SU-DHL-6 (cell line): ENCODE results near the gene MYO1D.

Experiments used
- H2AFZ ChIP-seq: fragments of 200-600 bp; sonication (generic); 2 replicates; pipeline ENCODE4 v1.6.1; 2014; ENCODE audit warnings: low read depth, mild to moderate bottlenecking, moderate library complexity, mixed read lengths, antibody characterized with exemption, low read length; ENCODE audit not compliant: severe bottlenecking
- H3F3A ChIP-seq: fragments of 200-600 bp; shearing (Covaris generic); 2 replicates; pipeline ENCODE4 v1.6.0; 2016; ENCODE audit warnings: antibody characterized with exemption, mild to moderate bottlenecking; ENCODE audit not compliant: insufficient read depth
- H3K27ac ChIP-seq: fragments of 200-600 bp; sonication (generic); 2 replicates; pipeline ENCODE4 v1.5.1; 2016; ENCODE audit warnings: low read depth, mild to moderate bottlenecking, low read length, moderate library complexity, mixed read lengths
- H3K27me3 ChIP-seq: fragments of 200-600 bp; sonication (generic), shearing (Covaris generic); 2 replicates; pipeline ENCODE4 v1.6.0; 2014; ENCODE audit warnings: mild to moderate bottlenecking, low read length
- H3K36me3 ChIP-seq: fragments of 200-600 bp; sonication (generic); 2 replicates; pipeline ENCODE4 v1.6.1; 2014; ENCODE audit warnings: mild to moderate bottlenecking, low read length, mixed read lengths
- H3K4me2 ChIP-seq: fragments of 300-600, 200-600 bp; shearing (Covaris generic), sonication (generic); 2 replicates; pipeline ENCODE4 v1.6.0; 2014; ENCODE audit warnings: low read length, low read depth, mild to moderate bottlenecking; ENCODE audit not compliant: poor library complexity, severe bottlenecking
- H3K4me3 ChIP-seq: fragments of 200-600 bp; sonication (generic); 2 replicates; pipeline ENCODE4 v1.5.1; 2014; ENCODE audit warnings: antibody characterized with exemption, low read length, mild to moderate bottlenecking, mixed read lengths; ENCODE audit not compliant: insufficient read depth, poor library complexity, severe bottlenecking
- H3K79me2 ChIP-seq: fragments of 200-600 bp; sonication (generic); 2 replicates; pipeline ENCODE4 v1.6.1; 2014; ENCODE audit warnings: mild to moderate bottlenecking, low read length, moderate library complexity; ENCODE audit not compliant: insufficient read depth
- H3K9ac ChIP-seq: fragments of 200-600 bp; sonication (generic); 2 replicates; pipeline ENCODE4 v1.7.0; 2014; ENCODE audit warnings: mild to moderate bottlenecking, low read length
- H3K9me2 ChIP-seq: fragments of 200-600 bp; sonication (generic); replicated peaks from 2 replicates; pipeline ENCODE4 v1.6.1; 2014; ENCODE audit warnings: low read length; ENCODE audit not compliant: insufficient read depth
- H3K9me3 ChIP-seq: fragments of 200-600 bp; sonication (generic); 2 replicates; pipeline ENCODE4 v1.6.1; 2014; ENCODE audit warnings: low read length, mixed read lengths; ENCODE audit not compliant: insufficient read depth
- H4K20me1 ChIP-seq: fragments of 200-600 bp; sonication (generic); 2 replicates; pipeline ENCODE4 v1.6.1; 2014; ENCODE audit warnings: low read depth, mild to moderate bottlenecking, antibody characterized with exemption, low read length, moderate library complexity, mixed read lengths
- CTCF ChIP-seq: fragments of 200-600 bp; sonication (generic); IDR thresholded peaks from one replicate; pipeline ENCODE4 v1.5.1; 2017; ENCODE audit warnings: antibody characterized with exemption, mild to moderate bottlenecking, low read length, moderate library complexity; ENCODE audit not compliant: insufficient read depth, poor library complexity, severe bottlenecking
- EZH2phosphoT487 ChIP-seq: fragments of 200-600 bp; sonication (generic), shearing (Covaris generic); conservative IDR thresholded peaks from 2 replicates; pipeline ENCODE4 v1.6.1; 2018; ENCODE audit warnings: mild to moderate bottlenecking, antibody characterized with exemption, low read length, moderate library complexity, mixed read lengths

The MYO1D gene

GRCh38 chr17:32567086-32567485, 309.8 kb downstream of the MYO1D start:
- Histone ChIP-seq H3K79me2 (no peaks in the 10 kb centered on the region), H3K27ac (no peak overlapping the region), H3K9me3 (no peaks in the 10 kb centered on the region), H3K4me2 (no peak overlapping the region), H3K4me3 (no peak overlapping the region), H3K36me3 (no peaks in the 10 kb centered on the region), H3K9me2 (no peaks in the 10 kb centered on the region), H4K20me1 (no peaks in the 10 kb centered on the region), H3K27me3 (no peaks in the 10 kb centered on the region), H3F3A (no peaks in the 10 kb centered on the region), H3K9ac (no peak overlapping the region), H2AFZ (no peak overlapping the region)
- TF ChIP-seq CTCF (no peak), EZH2phosphoT487 (no peak)

GRCh38 chr17:32566303-32566702, 310.6 kb downstream of the MYO1D start:
- H3K9ac ChIP-seq, result no peak overlapping the region
- no peaks in the 10 kb centered on the region for H3K36me3 ChIP-seq
- H3K27ac ChIP-seq, result no peak overlapping the region
- no peaks in the 10 kb centered on the region for H3F3A ChIP-seq
- no peaks in the 10 kb centered on the region for H3K9me2 ChIP-seq
- H3K27me3 ChIP-seq, result no peaks in the 10 kb centered on the region
- H3K79me2 ChIP-seq, result no peaks in the 10 kb centered on the region
- H3K9me3 ChIP-seq, result no peaks in the 10 kb centered on the region
- no peak overlapping the region for H3K4me3 ChIP-seq
- no peak overlapping the region for H2AFZ ChIP-seq
- H4K20me1 ChIP-seq, result no peaks in the 10 kb centered on the region
- H3K4me2 ChIP-seq, result no peak overlapping the region
- no peak for TF ChIP-seq EZH2phosphoT487
- no peak for TF ChIP-seq CTCF

- H2AFZ ChIP-seq, result no peak overlapping the region
- no peak for TF ChIP-seq CTCF
- TF ChIP-seq EZH2phosphoT487, result no peak
- H3K9ac ChIP-seq, result no peak overlapping the region
- no peak overlapping the region for H3K4me3 ChIP-seq
- H3K36me3 ChIP-seq, result no peaks in the 10 kb centered on the region
- H3K9me2 ChIP-seq, result no peaks in the 10 kb centered on the region
- H3K79me2 ChIP-seq, result no peaks in the 10 kb centered on the region
- H3F3A ChIP-seq, result no peaks in the 10 kb centered on the region
- no peaks in the 10 kb centered on the region for H4K20me1 ChIP-seq
- no peak overlapping the region for H3K27ac ChIP-seq
- H3K4me2 ChIP-seq, result no peak overlapping the region
- no peaks in the 10 kb centered on the region for H3K9me3 ChIP-seq
- H3K27me3 ChIP-seq, result no peaks in the 10 kb centered on the region
Observed at GRCh38 chr17:32565401-32565800, 311.5 kb downstream of the MYO1D start.

GRCh38 chr17:32564325-32564724, 312.6 kb downstream of the MYO1D start:
- no peaks in the 10 kb centered on the region for H3K27me3 ChIP-seq
- no peaks in the 10 kb centered on the region for H3K36me3 ChIP-seq
- H3K79me2 ChIP-seq, result no peaks in the 10 kb centered on the region
- no peak overlapping the region for H2AFZ ChIP-seq
- H3K27ac ChIP-seq, result no peak overlapping the region
- H3K4me3 ChIP-seq, result no peak overlapping the region
- H3K9me3 ChIP-seq, result no peaks in the 10 kb centered on the region
- no peaks in the 10 kb centered on the region for H3K9me2 ChIP-seq
- H3F3A ChIP-seq, result peaks cover 5% of the 10 kb centered on the region; the same call in 1 of the 2 replicates
- TF ChIP-seq CTCF (no peak), EZH2phosphoT487 (no peak)
- no peaks in the 10 kb centered on the region for H4K20me1 ChIP-seq
- no peak overlapping the region for H3K4me2 ChIP-seq
- no peak overlapping the region for H3K9ac ChIP-seq
